ENCODE results near the gene ERO1A. TPM values are rescaled to one million over a fixed set of nuclear protein-coding genes. Genes with fewer than 3 reads are reported as not detected.

The ERO1A gene
- polyA plus RNA-seq, 4 donors, result 21.0 to 32.6 (median 27.5) TPM

GRCh38 chr14:52609445-52610044 lies 85.8 kb downstream of the ERO1A start:
- no peak for DNase-seq (ENCODE audit: low read depth in 4 of 4, low spot score in 3 of 4)

- no peak for DNase-seq (ENCODE audit: low read depth in 4 of 4, low spot score in 3 of 4)
These were observed 88.3 kb downstream of the ERO1A start for GRCh38 chr14:52607061-52607460.

DNA sequence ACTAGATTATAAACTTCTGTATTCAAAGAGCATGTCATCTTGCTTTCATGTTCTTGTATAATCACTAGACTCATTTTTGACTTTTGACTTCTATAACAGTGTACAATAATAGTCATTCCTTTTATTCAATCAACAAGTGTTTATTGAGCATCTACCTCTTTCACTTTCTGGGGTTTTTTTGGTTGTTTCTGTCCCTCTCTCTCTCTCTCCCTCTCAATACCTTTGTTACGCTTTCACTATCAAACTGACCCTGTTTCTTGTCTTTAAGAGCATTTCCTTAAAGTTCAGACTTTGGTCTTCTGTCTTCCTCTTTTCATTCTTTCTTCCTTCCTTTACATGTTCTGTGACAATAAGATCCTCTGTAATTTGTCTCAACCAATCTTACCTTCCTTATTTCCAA lies 93.2 kb downstream of the ERO1A start:
- no peak for DNase-seq (ENCODE audit: low read depth in 4 of 4, low spot score in 3 of 4)

- DNase-seq (ENCODE audit: low read depth in 4 of 4, low spot score in 3 of 4), result no peak
These were observed 95.4 kb downstream of the ERO1A start for GRCh38 chr14:52599974-52600373.

DNA sequence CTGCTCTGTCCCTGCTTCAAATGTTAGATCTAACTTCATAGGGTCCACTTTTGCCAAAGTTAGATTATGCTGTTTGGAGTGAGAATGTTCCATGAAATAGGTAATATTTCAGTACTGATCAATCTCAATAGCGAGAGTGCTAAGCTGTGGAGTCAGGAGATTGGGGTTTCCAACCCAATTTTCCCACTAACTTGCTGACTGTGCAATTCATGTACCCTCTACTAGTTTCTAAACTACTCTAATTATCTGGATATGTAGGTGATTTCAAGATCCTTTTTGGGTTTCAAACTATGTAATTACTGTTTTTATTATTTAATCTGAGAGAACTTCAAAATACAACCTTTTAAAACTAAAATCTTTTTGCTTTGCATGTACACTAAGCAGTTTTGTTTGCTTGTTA lies 96.8 kb downstream of the ERO1A start:
- no peak for DNase-seq (ENCODE audit: low read depth in 4 of 4, low spot score in 3 of 4)

DNA sequence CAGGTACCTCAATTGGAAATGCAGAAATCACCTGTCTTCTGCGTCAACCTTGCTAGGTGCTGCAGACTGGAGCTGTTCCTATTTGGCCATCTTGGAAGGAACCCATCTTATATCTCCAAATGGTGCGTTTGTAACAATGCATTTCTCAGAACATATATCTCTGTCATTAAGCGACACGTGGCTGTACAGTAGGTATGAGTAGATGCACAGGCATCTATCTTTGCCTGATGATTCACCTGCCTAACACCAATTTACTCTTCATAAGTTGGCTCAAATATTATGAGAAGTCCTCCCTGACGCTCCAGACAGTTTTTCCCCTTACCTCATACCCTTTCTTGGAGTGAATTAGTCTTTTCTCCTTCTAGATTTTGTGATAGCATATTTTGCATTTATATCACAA lies 98.5 kb downstream of the ERO1A start:
- no peak for DNase-seq (ENCODE audit: low read depth in 4 of 4, low spot score in 3 of 4)

DNA sequence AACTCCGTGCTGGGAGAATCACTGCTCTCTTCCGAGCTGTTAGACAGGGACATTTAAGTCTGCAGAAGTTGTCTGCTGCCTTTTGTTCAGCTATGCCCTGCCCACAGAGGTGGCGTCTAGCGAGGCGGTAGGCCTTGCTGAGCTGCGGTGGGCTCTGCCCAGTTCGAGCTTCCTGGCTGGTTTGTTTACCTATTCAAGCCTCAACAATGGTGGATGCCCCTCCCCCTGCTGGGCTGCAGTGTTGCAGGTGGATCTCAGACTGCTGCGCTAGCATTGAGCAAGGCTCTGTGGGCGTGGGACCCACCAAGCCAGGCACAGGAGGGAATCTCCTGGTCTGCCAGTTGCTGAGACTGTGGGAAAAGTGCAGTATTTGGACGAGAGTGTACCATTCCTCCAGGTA lies 99.0 kb downstream of the ERO1A start:
- no peak for DNase-seq (ENCODE audit: low read depth in 4 of 4, low spot score in 3 of 4)

GRCh38 chr14:52590318-52590717 lies 105.0 kb downstream of the ERO1A start:
- DNase-seq (ENCODE audit: low read depth in 4 of 4, low spot score in 3 of 4), result no peak

Other genes starting within 250 kb of the ERO1A start
- 10 to 100 TPM; 17.0 to 25.0 (median 21.4) TPM for gene TXNDC16, start 143.1 kb downstream of the ERO1A start, polyA plus RNA-seq (ENCODE audit: insufficient read length in 4 of 4)
- 1 to 10 TPM; 6.4 to 9.0 (median 8.1) TPM for gene GPR137C, start 142.7 kb downstream of the ERO1A start, polyA plus RNA-seq (ENCODE audit: insufficient read length in 4 of 4)
- 100 to 1,000 TPM; 105 to 160 (median 149) TPM for gene PSMC6, start 11.6 kb upstream of the ERO1A start, polyA plus RNA-seq (ENCODE audit: insufficient read length in 4 of 4)
- gene STYX, start 34.6 kb upstream of the ERO1A start, polyA plus RNA-seq (ENCODE audit: insufficient read length in 4 of 4), result 10 to 100 TPM; 16.9 to 18.7 (median 17.0) TPM
- gene GNPNAT1, start 96.0 kb upstream of the ERO1A start, polyA plus RNA-seq (ENCODE audit: insufficient read length in 4 of 4), result 10 to 100 TPM; 28.4 to 36.2 (median 31.1) TPM